ENCODE measurements around the gene GBP5.
"Not testable (repeated sequence)": the region's sequence is repeated elsewhere in the genome, so short reads cannot be mapped to it uniquely, and the experiment has no call there.

Gene GBP5

DNA sequence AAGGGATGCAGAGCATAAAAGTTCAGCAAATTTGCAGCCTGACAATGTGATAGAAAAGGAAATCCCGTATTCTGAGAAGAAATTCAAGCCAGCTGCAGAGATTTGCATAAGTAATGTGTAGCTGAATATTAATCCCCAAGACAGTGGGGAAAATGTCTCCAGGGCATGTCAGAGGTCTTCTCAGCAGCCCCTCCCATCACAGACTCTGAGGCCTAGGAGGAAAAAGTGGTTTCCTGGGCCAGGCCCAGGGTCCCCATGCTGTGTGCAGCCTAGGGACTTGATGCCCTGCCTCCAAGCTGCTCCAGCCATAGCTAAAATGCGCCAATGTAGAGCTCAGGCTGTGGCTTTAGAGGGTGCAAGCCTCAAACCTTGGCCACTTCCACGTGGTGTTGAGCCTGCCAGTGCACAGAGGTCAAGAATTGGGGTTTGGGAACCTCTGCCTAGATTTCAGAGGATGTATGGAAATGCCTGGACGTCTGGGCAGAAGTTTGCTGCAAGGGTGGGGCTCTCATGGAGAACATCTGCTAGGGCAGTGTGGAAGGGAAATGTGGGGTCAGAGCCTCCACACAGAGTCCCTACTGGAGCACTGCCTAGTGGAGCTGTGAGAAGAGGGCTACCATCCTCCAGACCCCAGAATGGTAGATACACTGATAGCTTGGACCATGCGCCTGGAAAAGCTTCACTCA lies 11.6 kb upstream of the GBP5 start:
- DNase-seq (ENCODE audit: low read depth in 3 of 3), result not testable (repeated sequence)

DNA sequence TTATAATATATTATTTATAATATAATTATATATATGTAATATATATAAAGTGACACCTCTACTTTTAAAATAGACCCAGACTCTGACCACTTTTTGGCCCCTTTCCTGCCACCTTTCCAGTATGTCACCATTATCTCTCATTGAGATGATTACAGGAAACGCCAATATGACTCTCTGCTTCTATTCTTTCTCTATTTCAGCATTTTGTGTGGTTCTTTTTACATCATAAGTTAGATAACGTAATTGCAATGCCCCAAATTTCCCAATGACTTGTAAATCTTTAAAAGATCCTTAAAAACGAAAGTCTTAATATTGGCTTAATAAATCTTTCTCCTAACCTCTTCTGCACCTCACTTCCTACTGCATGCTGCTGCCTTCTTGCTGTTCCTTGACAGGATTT lies 8.1 kb upstream of the GBP5 start:
- DNase-seq (ENCODE audit: low read depth in 3 of 3), result no peak

DNA sequence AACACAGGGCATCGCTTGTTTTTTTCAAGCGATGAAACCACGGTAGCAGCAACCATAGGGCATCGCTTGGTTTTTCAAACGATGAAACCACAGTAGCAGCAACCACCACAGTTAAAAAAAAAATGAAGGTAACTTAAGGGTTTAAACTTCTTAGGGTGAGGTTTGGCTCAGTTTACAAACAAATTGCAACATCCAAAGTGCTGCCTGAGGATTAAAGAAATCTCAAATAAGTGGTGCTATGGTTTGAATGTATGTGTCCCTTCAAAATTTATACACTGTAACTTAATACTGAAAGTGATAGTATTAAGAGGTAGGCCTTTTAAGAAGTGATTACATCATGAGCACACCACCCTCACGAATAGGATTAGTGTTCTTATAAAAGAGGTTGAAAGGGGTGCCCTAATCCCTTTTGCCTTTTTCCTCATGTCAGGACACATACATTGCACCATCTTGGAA lies 6.4 kb upstream of the GBP5 start:
- DNase-seq (ENCODE audit: low read depth in 3 of 3), result no peak

DNA sequence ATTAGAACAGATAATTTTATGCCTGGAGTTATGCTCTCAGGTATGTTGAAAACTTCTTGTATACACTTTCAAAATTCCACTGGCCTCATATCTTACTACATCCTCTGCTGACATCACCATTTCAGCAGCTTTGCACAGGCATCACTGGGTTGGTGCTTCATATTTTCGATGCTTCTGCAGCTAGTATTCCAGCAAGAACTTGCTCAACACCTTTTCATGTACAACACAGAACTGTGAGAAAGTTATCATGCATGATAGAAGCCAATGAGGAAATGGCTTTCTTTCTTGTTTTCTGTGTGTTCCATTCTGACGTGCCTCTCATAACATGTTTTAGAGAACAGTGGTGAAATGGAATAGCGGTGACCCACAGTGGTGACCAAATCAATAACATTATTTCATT lies 5.1 kb upstream of the GBP5 start:
- DNase-seq (ENCODE audit: low read depth in 3 of 3), result no peak

DNA sequence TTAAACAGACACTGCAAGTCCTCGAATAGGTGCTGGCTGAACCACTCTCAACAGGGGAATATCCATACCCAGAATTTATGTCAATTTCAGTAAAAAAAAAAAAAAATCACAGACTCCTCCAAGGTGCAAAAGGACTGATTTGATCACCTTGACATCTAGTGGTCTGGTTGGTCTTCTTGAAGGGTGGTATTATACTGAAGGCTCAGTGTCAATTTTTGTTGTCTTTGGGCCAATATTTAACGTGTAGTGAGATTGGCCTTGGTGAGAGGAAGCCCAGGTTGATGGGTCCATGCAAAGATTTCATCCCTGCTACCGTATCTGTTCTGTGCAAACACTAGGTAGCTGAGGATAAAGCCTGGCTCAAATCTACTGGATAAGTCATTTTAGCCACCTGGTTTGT lies 4.0 kb upstream of the GBP5 start:
- DNase-seq (ENCODE audit: low read depth in 3 of 3), result no peak

DNA sequence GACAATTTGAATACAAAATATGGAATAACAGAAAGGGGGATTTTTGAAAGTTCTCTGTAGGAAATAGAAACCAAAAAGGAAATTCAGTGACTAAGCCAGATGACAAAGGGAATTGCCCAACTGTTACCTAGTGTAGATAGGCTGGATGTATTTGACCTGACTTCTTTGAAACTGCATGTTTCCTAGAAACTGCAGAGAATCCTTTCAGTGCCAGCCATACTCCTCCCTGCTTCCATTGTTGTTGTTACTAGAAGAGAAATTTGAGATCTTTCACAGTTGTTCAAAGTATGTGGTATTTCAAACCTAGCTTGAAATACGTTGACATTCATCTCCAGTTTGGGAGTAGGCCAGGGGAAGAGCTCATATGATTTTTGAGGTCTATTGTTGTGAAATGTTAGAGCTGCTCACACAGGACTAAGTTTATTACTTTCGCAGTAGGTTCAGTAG lies 1.8 kb upstream of the GBP5 start:
- DNase-seq (ENCODE audit: low read depth in 3 of 3), result no peak

DNA sequence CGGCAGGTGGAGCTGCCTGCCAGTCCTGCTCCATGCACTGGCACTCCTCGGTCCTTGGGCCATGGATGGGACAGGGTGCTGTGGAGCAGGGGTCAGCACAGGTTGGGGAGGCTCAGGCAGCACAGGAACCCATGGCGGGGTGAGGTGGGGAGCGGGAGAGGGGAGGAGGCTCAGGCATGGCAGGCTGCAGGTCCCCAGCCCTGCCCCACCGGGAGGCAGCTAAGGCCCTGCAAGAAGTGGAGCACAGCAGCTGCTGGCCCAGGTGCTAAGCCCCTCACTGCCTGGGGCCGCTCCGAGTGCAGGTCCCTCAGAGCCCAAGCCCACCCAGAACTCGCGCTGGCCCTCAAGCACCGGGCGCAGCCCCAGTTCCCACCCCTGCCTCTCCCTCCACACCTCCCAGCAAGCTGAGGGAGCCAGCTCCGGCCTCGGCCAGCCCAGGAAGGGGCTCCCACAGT lies 691 bp upstream of the GBP5 start:
- no peak for DNase-seq (ENCODE audit: low read depth in 3 of 3)

DNA sequence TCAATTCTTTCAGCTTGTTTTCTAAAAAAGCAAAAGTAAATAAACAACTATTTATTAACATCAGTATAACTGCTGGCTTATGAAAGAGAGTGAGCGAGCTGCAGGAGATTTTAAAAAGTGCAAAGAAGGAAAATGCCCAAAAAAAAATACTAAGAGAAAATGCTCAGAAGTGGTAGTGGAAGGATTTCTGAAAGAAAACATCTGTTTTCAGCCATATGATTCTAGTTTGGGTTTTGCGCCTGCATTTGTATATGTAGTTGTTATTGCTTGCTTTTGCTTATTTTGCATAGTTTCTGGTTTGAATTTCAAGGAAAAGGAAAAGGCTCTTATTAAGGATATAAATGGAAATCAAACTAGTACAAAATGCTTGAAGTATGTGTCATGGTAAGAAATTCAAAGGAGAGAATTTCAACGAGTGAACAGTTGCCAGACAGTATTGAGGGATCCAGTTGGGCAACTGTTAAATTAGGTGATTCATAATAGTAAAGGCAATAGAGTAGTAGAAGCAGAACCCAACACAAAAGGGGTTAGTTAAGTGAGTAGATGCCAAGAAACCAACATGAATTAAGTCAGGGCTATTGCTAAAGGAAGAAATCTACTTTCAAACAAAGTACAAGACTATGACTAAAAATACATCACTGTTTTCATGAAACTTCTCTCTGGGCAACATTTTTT lies 1.2 kb downstream of the GBP5 start:
- DNase-seq (ENCODE audit: low read depth in 3 of 3), result no peak

DNA sequence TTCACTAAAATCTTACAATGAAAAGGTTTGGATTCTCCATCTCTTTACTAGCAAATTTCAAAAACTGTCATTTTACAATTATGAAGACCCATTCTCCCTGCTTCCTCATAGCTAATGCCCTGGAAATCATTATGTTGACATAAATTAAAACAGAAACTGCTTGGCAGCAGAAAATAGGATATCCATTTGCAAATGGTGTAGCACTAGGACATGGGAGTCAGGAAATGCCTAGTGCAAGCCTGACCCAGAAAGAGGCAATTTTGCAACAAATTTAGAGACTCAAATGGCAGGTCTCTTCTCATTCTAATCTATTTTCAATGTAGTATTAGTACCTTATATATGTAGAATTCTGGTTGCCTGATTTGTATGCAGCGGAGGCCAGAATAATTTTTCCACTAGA lies 2.2 kb downstream of the GBP5 start:
- no peak for DNase-seq (ENCODE audit: low read depth in 3 of 3)

DNA sequence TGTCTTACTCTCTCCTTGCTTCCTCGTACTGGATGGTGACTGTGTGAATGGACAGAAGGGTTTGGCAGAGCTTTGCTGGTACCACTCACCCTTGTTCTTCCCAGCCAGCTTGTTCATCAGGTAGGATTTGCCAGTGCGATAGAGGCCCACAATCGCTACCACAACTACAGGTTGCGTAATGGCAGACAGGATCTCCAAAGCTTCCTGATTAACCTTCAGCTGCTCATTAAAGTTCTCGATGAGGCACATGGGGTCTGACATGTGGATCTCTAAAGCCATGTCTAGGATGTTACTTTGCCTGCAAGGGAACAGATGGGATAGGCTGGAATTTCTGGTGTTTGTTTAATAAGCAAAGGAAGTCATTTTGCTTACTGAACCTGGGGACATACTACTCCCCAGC lies 3.4 kb downstream of the GBP5 start:
- no peak for DNase-seq (ENCODE audit: low read depth in 3 of 3)

DNA sequence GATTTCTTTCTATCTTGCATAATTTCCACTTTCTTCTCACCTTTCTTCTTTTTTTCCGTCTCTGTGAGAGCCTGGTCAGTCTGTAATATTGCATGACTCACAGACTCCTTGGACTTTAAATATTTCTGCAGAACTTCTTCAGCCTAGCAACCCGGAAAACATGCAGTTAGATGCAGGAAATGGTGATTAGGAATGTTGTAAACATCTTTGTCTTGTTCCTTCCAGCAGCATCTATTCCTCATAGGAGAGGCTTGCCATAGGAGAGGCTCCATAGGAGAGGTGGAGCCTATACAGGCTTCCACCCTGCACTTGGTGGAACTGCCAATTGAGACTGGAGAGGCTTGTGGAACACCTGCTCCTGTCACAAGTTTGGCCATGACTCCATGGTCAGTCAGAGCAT lies 10.0 kb downstream of the GBP5 start:
- DNase-seq (ENCODE audit: low read depth in 3 of 3), result no peak

DNA sequence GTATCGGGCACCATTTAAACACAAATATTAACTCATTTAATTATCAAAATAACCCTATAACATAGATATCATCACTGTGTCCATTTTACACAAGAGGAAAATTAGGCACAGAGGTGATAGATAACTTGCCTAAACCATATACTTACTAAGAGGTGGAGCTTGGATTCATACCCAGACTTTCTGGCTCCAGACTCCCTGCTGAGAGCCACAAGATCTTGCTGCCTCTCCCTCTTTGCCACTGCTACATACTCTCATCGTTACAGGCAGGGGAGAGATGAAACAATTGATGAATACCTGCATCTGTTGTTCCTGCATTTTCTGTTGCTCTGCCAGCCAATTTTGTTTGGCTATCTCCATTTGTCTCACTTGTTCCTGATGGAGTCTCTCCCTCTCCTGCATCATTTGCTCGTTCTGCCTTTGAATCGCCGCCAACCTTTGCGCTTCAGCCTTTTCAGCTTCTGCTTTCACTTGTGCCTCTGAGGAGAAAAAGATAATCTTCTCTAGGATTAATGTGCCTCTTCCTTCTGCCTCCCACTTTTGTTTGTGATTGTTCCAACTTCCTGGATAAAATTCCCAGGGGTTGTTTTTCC lies 10.6 kb downstream of the GBP5 start:
- DNase-seq (ENCODE audit: low read depth in 3 of 3), result no peak

DNA sequence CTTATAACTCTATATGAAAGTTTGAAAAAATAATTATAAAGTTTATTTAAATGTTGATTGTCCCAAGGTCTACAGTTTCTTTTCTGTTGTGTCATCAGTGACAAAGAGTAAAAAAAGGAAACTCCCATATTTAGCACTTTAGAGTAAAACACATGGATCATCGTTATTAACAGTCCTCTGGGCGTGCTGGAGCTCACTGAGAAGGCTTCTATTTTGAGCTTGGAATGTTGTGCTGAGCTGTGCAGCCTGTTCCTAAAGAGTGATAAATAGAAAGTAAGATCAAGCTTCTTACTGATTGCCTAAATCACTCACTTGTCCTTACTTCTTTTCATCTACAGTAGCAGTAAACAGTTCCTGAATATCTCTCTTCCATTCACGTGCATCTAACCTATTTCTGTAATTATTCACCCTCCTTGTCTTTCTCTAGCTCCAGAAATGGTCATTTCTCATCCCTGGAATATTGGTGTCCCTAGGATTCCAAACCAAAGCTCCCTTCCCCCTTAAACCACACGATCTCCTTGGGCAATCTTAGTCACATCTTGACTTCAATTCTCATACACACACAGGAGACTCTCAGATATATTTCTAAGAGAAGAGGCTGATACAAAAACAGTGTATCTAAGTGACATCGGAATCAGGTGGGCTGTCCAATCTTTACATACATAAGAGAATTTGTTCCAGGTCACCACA lies 11.9 kb downstream of the GBP5 start:
- no peak for DNase-seq (ENCODE audit: low read depth in 3 of 3)

DNA sequence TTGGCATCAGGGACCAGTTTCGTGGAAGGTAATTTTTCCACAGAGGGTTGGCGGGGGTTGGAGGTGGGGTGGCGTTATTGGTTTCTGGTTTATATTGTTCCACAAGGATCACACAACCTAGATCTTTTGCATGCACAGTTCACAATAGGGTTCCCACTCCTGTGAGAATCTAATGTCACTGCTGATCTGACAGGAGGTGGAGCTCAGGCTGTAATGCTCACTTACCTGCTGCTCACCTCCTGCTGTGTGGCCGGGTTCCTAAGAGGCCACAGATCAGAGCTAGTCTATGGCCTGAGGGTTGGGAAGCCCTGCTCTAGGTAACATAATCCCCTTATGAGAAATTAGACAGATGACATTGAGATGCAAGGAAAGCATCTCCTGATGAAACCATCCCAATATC lies 12.6 kb downstream of the GBP5 start:
- DNase-seq (ENCODE audit: low read depth in 3 of 3), result no peak

DNA sequence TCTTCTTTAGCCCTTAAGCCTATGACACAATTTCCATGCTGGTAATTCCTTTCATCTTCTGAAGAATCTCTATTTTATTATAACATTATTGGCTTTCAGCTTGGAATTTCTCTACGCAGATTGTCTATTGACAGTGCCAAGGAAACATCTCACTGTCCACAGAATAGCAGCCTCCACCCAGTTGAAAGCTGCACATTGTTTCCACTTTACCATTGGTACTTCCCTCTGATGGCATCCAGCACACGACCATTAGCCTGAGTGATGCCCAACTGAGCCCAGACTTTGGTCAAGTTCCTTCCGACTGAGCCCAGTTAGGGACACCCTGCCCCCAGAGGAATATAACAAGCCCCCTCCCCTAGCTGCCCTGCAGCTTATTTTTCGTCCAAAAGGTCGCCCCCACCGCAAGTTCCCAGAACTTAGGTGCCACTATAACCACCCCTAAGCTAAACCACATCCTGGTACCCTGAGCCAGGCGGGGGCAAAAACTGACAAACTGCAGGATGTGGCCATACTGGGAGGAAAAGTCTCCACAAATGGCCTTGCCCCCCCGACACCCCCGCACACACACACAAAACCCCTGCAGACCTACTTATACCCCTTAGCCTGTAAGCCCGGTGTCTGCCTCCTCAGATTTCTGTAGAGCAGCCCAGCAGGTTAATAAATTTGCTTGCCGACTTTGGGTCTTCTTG lies 13.2 kb downstream of the GBP5 start:
- DNase-seq (ENCODE audit: low read depth in 3 of 3), result peak in 1 of 3 experiments; percentile 30

DNA sequence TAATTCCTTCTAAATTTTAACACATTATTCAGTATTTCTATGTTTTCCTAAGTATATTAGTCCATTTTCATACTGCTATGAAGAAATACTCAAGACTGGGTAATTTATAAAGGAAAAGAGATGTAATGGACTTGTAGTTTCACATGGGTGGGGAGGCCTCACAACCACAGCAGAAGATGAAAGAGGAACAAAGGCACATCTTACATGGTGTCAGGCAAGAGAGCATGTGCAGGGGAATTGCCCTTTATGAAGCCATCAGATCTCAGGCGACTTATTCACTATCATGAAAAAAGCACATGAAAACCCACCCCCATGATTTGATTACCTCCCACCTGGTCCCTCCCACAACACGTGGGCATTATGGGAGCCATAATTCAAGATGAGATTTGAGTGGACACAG lies 15.6 kb downstream of the GBP5 start:
- DNase-seq (ENCODE audit: low read depth in 3 of 3), result no peak

DNA sequence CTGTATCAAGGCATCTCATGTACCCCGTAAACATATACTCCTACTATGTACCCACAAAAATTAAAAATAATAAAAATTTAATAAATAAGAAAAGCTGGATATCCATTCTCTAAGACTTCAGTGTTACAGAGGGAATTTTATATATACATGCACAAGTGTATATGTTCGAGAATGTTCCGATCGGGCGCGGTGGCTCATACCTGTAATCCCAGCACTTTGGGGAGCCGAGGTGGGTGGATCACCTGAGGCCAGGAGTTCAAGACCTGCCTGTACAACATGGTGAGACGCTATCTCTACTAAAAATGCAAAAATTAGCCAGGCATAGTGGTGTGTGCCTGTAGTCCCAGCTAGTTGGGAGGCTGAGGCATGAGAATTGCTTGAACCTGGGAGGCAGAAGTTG lies 17.1 kb downstream of the GBP5 start:
- DNase-seq (ENCODE audit: low read depth in 3 of 3), result not testable (repeated sequence)

DNA sequence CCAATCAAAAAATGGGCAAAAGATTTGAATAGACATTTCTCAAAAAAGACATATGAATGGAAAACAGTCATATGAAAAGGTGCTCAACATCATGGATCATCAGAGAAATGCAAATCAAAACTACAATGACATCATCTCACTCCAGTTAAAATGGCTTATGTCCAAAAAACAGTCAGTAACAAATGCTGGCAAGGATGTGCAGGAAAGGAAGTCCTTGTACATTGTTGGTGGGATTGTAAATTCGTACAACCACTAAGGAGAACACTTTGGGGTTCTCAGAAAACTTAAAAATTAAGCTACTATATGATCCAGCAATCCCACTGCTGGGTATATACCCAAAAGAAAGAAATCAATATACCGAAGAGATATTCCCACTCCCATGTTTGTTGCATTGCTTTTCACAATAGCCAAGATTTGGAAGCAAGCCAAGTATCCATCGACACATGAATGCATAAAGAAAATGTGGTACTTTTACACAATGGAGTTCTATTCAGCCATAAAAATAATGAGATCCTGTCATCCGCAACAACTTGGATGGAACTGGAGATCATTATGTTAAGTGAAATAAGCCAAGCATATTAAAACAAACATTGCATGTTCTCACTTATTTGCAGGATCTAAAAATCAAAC lies 17.9 kb downstream of the GBP5 start:
- DNase-seq (ENCODE audit: low read depth in 3 of 3), result no peak

DNA sequence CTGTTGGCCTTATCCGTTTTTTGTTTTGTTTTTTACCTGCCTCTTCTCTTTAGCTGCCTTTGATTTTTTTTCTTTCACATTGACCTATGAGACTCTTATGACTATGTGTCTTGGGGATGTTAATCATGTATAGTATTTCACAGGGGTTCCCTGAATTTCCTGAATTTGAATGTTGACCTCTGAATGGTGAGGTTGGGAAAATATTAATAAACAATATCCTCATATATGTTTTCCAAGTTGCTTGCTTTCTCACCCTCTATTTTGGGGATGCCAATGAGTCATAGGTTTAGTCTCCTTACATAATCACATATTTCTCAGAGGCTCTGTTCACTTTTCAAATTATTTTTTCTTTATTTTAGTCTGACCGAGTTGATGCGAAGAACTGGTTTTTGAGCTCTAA lies 29.6 kb downstream of the GBP5 start:
- DNase-seq (ENCODE audit: low read depth in 3 of 3), result no peak

All from stimulated activated CD4-positive, alpha-beta T cell treated with anti-CD3 and anti-CD28 coated beads, TNF-alpha, amount 100 ng/mL, for 24 hours (primary cell).